ENCODE results near the gene PWP2.

GRCh38 chr21:44086636-44087425 is 20.4 kb upstream of the PWP2 start:
- no peak for TF ChIP-seq YY1 (IDR thresholded peaks at IDR 0.05; ENCODE audit: insufficient read depth, insufficient read length)
- TF ChIP-seq ZNF274 (IDR thresholded peaks at IDR 0.05; ENCODE audit: low read depth, low read length): no peak
- no peak for TF ChIP-seq SUZ12 (IDR thresholded peaks at IDR 0.05; ENCODE audit: extremely low read depth, insufficient read depth, insufficient read length)

Measured in NT2/D1 (cell line).